ENCODE results near the gene TANGO6.

TANGO6 gene

GRCh38 chr16:68866933-68867332, 23.6 kb downstream of the TANGO6 start:
- no peak for DNase-seq (ENCODE audit: low read depth in 2 of 2)

DNA sequence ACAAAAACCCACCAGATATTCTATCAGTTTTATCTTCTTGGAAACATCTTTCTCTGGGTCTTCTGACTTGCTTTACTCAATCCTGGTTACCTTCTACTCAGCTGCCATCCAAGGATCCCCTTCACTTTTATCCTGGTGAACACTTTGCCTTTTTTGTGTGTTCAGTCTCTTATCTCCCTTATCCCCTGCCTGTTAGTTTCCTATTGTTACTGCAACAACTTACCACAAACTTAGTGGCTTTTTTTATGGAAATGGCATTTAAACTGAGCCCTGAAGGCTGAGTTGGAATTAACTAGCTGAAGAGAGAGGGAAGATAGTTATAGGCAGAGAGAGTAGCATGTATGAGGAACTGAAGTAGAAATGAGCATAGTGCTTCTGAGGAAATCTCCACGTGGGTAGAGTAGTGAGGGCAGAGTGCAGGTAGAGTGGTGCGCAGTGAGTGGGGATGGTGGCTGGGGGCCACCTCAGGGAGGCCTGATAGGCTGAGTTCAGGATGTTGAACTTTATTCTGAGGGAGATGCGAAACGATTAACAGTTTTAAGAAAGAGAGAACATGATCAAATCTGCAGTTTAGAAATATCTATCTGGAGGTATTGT, 26.3 kb downstream of the TANGO6 start:
- DNase-seq (ENCODE audit: low read depth in 2 of 2) = no peak

GRCh38 chr16:68873635-68874471, 30.5 kb downstream of the TANGO6 start:
- DNase-seq (ENCODE audit: low read depth in 2 of 2) = no peak

DNA sequence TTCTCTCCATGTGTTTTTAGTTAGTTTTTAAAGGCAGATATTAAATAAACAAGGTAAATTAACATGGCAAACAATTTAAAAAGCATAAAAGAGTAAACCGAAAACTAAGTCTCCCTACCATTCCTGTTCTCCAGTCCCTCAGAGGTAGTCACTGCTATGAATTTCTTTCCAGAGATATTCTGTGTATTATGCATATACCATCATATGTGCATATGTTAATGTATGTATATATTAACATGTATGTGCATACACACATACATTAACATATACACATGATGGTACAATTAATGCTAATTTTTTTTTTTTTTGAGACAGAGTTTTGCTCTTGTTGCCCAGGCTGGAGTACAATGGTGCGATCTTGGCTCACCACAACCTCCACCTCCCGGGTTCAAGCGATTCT, 32.5 kb downstream of the TANGO6 start:
- DNase-seq (ENCODE audit: low read depth in 2 of 2) = no peak

- no peak for DNase-seq (ENCODE audit: low read depth in 2 of 2)
Measured at GRCh38 chr16:68883685-68884084, 40.4 kb downstream of the TANGO6 start.

DNA sequence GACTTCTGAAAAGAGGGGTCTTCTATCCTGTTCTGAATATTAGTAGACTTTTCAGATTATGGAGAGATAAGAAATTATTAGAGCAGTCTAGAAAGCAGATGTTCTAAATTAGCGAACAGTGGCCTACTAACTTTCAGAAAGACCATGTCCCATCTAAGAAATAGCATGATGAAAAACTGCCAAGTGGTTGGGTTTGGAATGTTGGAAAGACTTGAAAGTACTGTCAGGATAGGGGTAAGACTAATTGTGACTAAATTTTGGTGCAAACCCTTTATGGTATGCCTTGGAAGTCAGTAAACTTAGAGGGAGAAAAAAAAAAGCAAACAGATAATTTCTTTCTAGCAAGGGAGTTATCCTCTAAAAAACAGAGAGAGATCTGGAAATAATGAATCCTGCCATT, 41.1 kb downstream of the TANGO6 start:
- DNase-seq (ENCODE audit: low read depth in 2 of 2) = no peak

DNA sequence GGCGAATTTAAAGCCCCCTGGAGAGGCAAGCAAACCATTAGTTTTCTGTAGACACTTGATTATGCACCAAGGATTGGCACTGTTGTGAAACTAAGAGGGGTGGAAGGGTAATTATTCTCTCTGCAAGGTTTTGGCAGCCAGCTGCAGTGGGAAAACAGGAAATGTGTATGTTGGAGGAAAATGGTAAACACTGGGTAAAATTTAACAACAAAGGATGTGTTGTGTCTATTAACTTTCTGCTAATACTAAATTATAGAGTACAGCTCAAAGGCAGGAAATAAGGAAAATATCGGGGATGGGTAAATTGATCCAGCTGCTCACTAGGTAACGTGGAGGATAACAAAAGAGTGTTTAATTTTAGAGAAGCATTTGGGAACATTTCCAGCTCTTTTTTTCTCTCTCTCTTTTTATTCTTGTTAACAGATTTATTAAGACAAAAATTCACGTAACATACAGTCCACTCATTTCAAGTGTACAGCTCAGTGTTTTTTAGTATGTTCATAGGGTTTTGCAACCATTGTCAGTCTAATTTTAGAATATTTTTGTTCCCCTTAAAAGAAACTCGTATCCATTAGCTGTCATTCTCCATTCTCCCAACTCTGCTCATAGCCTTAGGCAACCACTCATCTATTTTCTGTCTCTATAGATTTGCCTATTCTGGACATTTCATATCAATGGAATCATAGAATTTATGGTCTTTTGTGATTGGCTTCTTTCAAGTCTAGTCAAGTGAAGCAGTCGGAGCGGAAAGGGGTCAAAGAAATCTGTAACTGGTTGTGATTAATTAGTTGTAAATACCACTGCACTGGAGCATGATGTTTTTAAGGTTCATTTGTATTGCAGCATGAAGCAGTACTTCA, 41.8 kb downstream of the TANGO6 start:
- DNase-seq (ENCODE audit: low read depth in 2 of 2) = no peak

DNA sequence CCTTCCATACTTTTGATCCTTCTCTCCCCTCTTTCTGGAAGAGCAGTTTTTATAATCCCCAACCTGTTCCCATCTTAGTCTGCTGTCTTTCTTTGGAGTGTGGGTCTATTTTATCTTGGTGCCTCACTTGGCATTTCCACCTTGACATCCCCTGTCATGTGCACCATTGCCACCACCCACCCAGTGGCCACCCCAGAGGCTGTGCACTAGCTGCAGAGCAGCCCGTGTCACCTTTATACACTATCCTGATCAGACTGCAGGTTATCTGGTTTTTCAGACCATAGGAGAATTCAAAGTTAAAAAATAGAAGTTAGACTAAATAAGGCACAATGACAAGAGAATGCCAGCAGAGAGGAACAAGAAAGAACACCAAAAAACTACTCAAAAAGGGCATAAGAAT, 43.8 kb downstream of the TANGO6 start:
- no peak for DNase-seq (ENCODE audit: low read depth in 2 of 2)

GRCh38 chr16:68889508-68890150, 46.3 kb downstream of the TANGO6 start:
- no peak for DNase-seq (ENCODE audit: low read depth in 2 of 2)

- DNase-seq (ENCODE audit: low read depth in 2 of 2) = no peak
Measured at GRCh38 chr16:68892214-68892613, 48.9 kb downstream of the TANGO6 start.

DNA sequence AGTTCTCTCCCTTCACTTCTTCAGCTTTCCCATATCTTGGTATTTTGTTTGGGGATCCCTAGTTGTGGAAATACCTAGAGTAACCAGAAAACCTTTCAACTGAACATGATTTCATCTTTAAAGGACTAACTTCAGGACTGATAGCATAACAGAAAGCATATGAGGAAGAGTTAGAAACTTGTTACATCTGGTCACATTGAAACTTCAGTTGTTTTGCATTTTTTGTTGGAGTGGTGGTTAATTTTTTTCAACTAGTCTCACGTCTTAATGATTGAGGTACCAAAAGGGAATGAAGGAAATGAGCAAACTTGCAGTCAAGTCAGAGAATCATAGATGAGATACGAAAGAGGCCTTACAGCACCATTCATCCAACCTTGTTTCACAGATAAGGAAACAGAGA, 49.6 kb downstream of the TANGO6 start:
- DNase-seq (ENCODE audit: low read depth in 2 of 2) = no peak

DNA sequence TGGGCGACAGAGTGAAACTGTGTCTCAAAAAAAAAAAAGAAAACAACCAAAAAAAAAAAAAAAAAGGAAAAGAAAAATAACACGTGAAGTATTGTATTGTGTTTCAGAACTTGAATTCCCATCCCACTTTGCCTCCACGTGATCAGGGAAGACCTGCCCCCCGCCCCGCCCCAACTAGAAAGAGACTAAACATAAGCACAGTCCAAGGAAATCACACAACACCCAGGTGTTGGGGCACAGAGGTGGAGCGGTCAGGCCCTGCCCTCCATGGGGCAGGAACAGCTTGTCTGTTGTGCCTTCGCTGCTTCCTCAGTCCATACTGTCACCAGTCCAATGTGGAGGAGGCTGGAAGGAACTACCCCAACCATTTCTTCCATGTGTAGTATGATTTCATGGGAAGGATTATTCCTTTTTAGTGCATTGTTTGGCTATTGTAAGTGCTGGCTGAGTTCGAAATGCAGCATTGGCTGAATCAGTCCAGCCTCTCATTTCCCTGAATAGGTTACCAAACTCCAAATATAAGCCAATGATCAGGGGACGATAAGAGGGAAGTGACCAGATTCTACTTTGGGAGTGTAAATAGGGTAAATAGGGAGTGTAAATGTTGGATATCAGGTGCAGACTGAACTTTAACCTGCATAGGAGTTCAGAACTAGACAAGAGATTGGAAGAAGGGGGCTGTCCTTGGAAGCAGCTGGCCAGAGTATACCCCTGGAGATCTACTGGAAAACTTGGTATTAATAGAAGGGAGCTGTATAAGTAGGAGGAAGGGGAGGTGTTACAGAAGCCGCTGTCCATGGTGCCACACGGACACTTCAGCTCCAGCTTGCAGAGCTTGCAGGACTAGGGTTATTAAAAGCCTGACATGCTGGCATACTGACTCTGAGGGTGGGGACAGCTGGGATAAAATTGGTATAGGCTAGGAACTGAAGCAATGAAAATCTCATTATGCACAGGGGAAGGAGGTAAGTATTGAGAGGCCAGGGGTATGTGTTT, 50.7 kb downstream of the TANGO6 start:
- DNase-seq (ENCODE audit: low read depth in 2 of 2) = no peak

DNA sequence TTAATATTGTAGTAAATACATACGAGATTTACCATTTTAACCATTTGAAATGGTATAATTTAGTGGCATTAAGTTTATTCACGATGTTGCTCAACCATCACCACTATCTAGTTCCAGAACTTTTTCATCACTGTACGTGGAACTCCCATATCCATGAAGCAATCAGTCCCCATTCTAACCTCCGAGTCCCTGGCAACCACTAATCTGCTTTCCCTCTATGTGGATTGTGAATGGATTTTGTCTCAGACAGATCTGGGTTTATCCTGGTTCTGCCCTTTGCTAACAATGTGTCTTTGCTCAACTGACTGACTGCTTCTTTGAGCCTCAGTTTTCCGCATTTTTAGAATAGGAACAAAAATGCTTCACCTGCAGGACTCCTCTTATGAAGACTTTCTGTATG, 51.4 kb downstream of the TANGO6 start:
- DNase-seq (ENCODE audit: low read depth in 2 of 2) = no peak

- no peak for DNase-seq (ENCODE audit: low read depth in 2 of 2)
Measured at GRCh38 chr16:68898026-68898425, 54.7 kb downstream of the TANGO6 start.

GRCh38 chr16:68900009-68900408, 56.7 kb downstream of the TANGO6 start:
- no peak for DNase-seq (ENCODE audit: low read depth in 2 of 2)

DNA sequence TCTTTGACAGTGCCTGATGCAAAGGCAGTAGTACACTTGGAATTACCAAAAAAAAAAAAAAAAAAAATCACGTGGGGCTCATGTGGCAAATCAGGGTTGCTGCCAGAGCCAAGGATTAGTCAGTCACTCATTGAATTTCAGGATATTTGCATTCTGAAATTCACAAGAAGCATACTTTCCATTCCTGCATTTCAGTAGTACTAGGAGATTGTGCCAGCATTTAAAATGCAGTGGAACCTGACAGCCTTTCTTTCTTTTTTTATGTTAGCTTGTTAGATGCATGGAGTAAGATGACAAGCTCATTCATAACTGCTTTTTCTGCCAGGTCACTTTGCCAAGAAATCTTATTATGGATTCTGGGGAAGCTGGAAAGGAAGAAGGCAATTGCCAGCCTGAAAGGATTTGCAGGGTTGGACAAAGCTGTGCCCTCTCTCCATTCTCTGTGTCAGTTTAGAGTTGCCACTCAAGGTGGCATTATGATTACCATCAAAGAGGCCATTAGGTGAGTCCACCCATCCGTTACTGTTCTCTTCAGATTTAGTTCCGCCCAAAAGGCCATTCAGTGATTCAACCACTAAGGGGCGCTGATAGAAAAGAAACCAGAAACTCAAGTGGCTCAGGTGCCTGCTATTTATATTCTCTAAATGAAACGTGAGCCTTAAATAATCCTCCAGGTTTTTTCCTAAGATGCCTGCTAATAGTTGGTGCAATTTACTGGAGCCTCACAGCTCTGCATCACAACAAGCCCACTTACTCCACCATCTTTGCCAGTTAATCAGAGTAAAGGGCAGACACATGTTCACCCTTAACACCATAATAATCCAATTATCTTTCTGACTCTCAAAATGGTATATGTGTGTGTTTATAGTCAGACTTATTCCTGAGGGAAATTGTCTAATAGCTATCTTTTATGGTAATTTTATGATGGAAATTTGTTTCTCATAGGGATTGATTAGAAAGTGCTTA, 59.0 kb downstream of the TANGO6 start:
- no peak for DNase-seq (ENCODE audit: low read depth in 2 of 2)

DNA sequence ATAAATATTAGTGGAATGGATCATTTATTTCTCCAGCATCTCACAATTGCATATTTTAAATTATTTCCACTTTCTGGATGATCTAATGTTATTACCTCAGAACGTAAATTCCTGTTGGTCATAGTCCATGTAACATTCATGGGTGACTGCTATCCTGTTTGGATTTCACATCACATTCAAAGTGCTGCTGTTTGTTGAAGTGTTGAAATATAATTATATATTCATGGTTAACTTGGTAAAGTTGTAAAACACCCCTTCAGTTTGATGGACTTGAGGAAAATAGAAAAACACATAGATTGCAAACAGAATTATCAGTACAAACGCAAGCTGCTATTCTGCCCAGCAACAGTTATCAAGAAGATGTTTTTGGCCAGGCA, 59.6 kb downstream of the TANGO6 start:
- DNase-seq (ENCODE audit: low read depth in 2 of 2) = no peak

- no peak for DNase-seq (ENCODE audit: low read depth in 2 of 2)
Measured at GRCh38 chr16:68907297-68907696, 64.0 kb downstream of the TANGO6 start.

DNA sequence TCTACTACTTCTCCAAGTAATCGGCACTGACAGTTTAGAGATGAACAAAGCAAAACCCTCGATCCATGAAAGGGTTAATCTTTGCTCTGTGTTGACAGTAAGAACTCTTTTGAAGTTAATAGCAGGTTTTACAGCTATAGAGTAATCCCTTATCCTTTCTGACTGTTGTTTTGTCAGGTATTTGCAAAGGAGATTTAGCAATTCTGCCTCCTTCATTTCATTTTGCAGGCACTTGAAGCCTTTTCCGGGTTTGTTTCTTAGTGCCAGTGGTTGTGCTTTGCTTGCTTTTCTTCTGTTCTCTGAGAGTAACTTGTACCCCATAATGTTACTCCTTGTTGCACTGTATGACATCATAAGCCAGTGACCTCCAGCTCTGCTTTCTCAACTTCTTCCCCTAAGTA, 64.5 kb downstream of the TANGO6 start:
- DNase-seq (ENCODE audit: low read depth in 2 of 2) = no peak
